MG63 (cell line): ENCODE results near the gene ORM2. TPM values are rescaled to one million over a fixed set of nuclear protein-coding genes. Genes with fewer than 3 reads are reported as not detected.
"Not testable (repeated sequence)": the region's sequence is repeated elsewhere in the genome, so short reads cannot be mapped to it uniquely, and the experiment has no call there.

ENCODE experiments used
- DNase-seq: peaks from one replicate; pipeline ENCODE4 v3.0.0-alpha.2; 2020
- H3K27me3 ChIP-seq: fragments of 250-450 bp; sonication (Bioruptor Pico); 2 replicates; pipeline ENCODE4 v1.5.1; 2020; ENCODE audit warnings: mild to moderate bottlenecking, moderate library complexity
- H3K36me3 ChIP-seq: fragments of 250-450 bp; sonication (Bioruptor Pico); 2 replicates; pipeline ENCODE4 v1.5.1; 2020; ENCODE audit warnings: mild to moderate bottlenecking, moderate library complexity
- H3K4me3 ChIP-seq: fragments of 250-450 bp; sonication (Bioruptor Pico); 2 replicates; pipeline ENCODE4 v1.5.1; 2020; ENCODE audit warnings: mild to moderate bottlenecking, moderate library complexity
- H3K9me3 ChIP-seq: fragments of 250-450 bp; sonication (Bioruptor Pico); 2 replicates; pipeline ENCODE4 v1.5.1; 2020; ENCODE audit warnings: mild to moderate bottlenecking, moderate library complexity
- total RNA-seq: library from RNA; depleted of rRNA; stranded (reverse); fragments of >200 nt; shearing (Covaris generic); gene quantifications from 2 replicates; pipeline ENCODE4 v1.2.3, GENCODE V29; 2014; ENCODE audit warnings: low replicate concordance

Gene ORM2
- total RNA-seq, 1 experiment from 2014 or later = not detected

- H3K4me3 ChIP-seq = no peak overlapping the region
- H3K27me3 ChIP-seq = no peaks in the 10 kb centered on the region
- no peak for DNase-seq
- H3K36me3 ChIP-seq = no peaks in the 10 kb centered on the region
- H3K9me3 ChIP-seq = no peaks in the 10 kb centered on the region
These were observed 21.8 kb upstream of the ORM2 start for GRCh38 chr9:114307899-114308267.

DNA sequence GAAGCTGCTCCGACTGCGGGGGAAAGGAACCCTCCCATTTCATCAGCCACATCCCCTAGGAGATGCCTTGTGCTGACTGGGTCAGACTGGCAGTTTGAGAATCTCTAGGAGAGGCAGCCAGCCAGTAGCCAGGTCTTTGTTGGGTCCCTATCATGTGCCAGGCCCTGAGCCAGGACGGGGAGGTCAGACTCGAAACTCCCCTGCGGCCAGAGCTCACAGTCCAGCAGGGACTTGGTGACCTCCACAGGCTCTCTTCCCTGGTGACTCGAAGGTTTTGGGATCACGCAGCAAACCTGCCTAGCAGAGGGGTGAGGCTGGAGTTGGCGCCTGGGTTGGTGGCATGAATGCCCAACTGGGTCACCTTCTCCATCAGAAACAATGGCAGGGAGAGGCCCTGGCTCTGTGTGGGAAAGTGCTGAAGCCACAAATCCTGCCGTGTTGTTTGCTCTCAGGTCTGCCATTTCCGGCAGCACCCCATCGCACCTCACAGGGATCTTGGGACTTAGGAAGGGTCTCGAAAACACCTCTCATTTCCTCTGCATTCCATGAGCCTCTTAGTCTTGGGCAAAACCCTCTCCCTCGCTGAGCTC is 21.2 kb upstream of the ORM2 start:
- Histone ChIP-seq H3K4me3 (no peak overlapping the region), H3K9me3 (no peaks in the 10 kb centered on the region), H3K36me3 (no peaks in the 10 kb centered on the region), H3K27me3 (no peaks in the 10 kb centered on the region)
- DNase-seq = no peak

- Histone ChIP-seq H3K27me3 (no peaks in the 10 kb centered on the region), H3K4me3 (no peak overlapping the region), H3K9me3 (no peaks in the 10 kb centered on the region), H3K36me3 (no peaks in the 10 kb centered on the region)
- DNase-seq = no peak
These were observed 20.6 kb upstream of the ORM2 start for GRCh38 chr9:114309096-114309495.

DNA sequence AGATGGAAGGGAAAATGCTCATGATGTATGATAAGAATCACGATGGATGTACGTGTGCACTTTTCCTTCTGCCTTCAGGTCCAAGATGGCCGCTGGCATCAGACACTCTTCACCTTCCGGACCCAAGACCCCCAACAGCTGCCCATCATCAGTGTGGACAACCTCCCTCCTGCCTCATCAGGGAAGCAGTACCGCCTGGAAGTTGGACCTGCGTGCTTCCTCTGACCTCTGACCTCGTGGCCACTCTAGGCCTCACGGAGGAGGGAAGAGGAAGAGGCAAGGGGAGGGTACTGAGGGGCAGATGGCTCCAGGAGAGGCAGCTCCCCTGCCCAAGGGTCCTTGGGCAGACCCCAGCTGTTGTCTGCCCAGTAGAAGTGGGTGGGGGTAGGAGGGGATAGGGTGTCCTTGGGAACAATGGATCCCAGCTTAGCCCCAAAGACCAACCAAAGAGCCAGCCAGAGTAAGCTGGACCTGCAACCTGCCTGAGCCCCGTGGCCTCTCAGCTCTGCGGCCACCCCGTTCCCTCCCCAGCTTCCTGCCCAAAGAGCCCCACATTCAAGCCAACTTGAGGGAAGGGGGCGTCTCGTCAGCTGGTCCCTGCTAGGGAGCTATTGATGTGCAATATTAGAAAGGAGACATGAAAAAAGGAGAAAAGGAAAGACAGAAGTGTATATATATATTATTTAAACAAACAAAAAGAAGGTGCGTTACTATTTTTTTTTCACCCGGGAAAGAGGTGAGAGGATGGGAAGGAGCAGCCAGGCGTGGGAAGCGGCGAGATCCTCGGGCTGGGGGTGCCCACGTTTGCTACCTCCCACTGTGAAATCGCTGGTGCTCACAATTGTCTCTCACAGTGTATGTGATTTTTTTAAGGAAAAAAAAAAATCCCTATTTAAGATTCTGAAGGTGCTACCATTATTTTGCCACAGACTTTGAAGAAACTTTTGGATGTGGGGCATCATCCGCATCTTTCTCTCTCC is 18.9 kb upstream of the ORM2 start:
- Histone ChIP-seq H3K9me3 (no peaks in the 10 kb centered on the region), H3K4me3 (no peak overlapping the region), H3K27me3 (no peaks in the 10 kb centered on the region), H3K36me3 (no peaks in the 10 kb centered on the region)
- DNase-seq = no peak

DNA sequence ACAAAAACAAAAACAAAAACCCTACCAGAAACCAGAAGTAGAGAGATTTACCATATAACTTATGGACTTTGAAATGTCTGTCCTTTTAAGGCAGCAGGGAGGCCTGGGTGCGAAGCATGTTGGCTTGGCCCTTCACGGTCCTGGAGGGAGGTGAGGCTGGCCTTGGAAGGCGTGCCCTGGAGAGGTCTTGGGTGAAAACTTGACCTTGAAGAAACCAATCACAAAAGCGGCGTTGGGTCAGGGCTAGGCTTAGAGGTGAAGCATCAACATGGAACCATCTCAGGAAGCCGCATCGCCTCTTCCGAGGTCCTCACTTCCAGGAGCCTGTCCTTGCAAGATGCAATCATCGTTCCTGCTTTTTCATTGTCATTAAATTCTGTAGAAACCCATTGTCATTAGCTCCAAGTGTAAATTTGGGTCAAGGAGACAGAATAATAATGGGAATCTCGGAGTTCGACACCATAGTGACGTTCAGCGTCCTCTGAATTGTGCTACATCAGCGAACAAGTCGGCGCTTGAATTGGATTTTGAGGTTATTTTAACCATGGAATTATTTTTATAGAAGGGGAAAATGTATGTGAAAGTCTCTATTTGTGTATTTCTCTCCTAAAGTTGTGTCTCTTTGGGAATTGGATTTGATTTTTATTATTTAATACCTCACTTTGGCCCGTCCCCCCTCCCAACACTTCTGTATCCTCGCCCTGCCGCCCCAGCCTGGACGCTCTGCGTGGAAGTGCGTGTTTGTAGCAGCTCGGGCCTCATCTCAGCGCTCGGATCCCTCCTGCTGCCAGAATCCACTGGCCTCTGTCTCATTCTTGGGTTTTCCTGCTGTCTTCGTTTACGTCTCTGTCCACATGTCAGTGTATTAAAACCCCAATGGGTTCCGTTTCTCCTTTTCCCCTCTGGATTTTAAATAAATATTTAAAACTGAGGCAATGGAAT is 17.8 kb upstream of the ORM2 start:
- H3K9me3 ChIP-seq = no peaks in the 10 kb centered on the region
- no peak for DNase-seq
- H3K36me3 ChIP-seq = no peaks in the 10 kb centered on the region
- no peaks in the 10 kb centered on the region for H3K27me3 ChIP-seq
- H3K4me3 ChIP-seq = no peak overlapping the region

DNA sequence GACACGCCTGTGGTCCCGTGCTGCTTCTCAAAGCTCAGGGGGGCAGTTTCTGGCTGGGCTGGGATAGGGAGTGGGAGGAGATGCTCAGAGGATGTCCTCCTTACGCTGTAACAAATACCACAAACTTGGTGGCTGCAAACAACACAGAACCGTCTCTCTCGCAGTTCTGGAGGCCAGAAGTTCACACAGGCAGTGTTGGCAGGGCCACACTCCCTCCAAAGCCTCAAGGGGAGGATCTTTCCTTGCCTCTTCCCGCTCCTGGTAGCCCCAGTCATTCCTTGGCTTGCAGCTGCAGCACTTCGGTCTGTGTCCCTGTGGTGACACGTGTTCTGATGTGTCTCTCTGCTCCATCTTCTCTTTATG is 17.2 kb upstream of the ORM2 start:
- DNase-seq = no peak
- no peaks in the 10 kb centered on the region for H3K36me3 ChIP-seq
- H3K27me3 ChIP-seq = no peaks in the 10 kb centered on the region
- H3K4me3 ChIP-seq = no peak overlapping the region
- H3K9me3 ChIP-seq = no peaks in the 10 kb centered on the region

DNA sequence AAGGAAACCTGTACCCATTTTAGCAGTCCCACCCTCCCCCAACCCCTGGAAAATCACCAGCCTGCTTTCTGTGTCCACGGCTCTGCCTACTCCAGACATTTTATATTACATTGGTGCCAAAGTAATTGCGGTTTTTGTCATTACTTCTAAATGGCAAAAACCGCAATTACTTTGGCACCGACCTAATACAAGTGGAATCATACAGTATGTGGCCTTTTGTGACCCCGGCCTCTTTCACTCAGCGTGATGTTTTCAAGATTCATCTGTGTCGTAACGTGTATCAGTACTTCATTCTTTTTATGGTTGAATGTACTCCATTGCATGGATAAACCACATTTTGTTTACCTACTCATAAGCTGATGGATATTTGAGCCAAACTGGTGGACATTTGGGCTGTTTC is 16.5 kb upstream of the ORM2 start:
- Histone ChIP-seq H3K4me3 (no peak overlapping the region), H3K36me3 (no peaks in the 10 kb centered on the region), H3K27me3 (no peaks in the 10 kb centered on the region), H3K9me3 (no peaks in the 10 kb centered on the region)
- peak; percentile 32 for DNase-seq

GRCh38 chr9:114314256-114314867 is 15.3 kb upstream of the ORM2 start:
- Histone ChIP-seq H3K36me3 (no peaks in the 10 kb centered on the region), H3K9me3 (no peaks in the 10 kb centered on the region), H3K4me3 (no peak overlapping the region), H3K27me3 (no peaks in the 10 kb centered on the region)
- no peak for DNase-seq

- Histone ChIP-seq H3K4me3 (no peak overlapping the region), H3K9me3 (no peaks in the 10 kb centered on the region), H3K27me3 (no peaks in the 10 kb centered on the region), H3K36me3 (no peaks in the 10 kb centered on the region)
- DNase-seq = peak; percentile 37
These were observed 14.6 kb upstream of the ORM2 start for GRCh38 chr9:114314881-114315722.

GRCh38 chr9:114315723-114316363 is 13.8 kb upstream of the ORM2 start:
- no peaks in the 10 kb centered on the region for H3K27me3 ChIP-seq
- no peaks in the 10 kb centered on the region for H3K9me3 ChIP-seq
- no peak overlapping the region for H3K4me3 ChIP-seq
- no peak for DNase-seq
- H3K36me3 ChIP-seq = no peaks in the 10 kb centered on the region

GRCh38 chr9:114316605-114317230 is 13.0 kb upstream of the ORM2 start:
- DNase-seq = no peak
- H3K36me3 ChIP-seq = no peaks in the 10 kb centered on the region

GRCh38 chr9:114317665-114318357 is 11.9 kb upstream of the ORM2 start:
- no peaks in the 10 kb centered on the region for H3K9me3 ChIP-seq
- no peak for DNase-seq

More at GRCh38 chr9:114316605-114317230, 13.0 kb upstream of the ORM2 start:
- Histone ChIP-seq H3K9me3 (no peaks in the 10 kb centered on the region), H3K27me3 (no peaks in the 10 kb centered on the region), H3K4me3 (no peak overlapping the region)

DNA sequence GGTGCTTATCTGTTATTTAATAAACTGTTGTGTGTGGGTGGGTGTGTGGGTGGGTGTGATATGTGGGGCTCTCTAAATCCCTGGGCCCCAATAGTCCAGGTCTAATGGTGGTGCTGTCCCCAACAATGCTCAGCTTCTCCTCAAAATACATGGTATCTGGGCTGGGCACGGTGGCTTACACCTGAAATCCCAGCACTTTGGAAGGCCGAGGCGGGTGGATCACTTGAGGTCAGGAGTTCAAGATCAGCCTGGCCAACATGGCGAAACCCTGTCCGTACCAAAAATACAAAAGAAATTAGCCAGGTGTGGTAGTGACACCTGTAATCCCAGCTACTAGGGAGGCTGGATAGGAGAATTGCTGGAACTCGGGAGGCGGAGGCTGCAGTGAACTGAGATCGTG is 11.3 kb upstream of the ORM2 start:
- H3K4me3 ChIP-seq = no peak overlapping the region
- no peaks in the 10 kb centered on the region for H3K36me3 ChIP-seq
- no peak for DNase-seq
- no peaks in the 10 kb centered on the region for H3K9me3 ChIP-seq
- no peaks in the 10 kb centered on the region for H3K27me3 ChIP-seq

More at GRCh38 chr9:114317665-114318357, 11.9 kb upstream of the ORM2 start:
- Histone ChIP-seq H3K27me3 (no peaks in the 10 kb centered on the region), H3K4me3 (no peak overlapping the region), H3K36me3 (no peaks in the 10 kb centered on the region)

DNA sequence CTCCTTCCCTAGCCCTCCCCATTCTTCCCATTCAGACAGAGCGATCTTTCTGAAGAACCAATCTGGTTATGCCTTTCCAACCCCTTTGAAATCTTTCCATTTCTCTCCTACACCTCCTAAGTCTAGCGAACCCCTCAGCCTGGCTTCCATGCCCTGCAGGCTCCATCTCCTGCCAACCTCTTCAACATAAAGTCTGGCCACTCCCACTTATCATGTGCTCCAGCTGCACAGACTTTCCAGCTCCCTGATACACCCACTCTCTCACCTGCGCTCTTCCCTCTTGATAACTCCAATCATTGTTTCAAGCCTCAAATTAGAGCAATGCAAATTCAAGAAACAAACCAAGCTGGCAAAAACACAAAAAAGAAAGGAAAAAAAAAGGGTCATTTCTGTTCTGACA is 10.5 kb upstream of the ORM2 start:
- Histone ChIP-seq H3K36me3 (no peaks in the 10 kb centered on the region), H3K27me3 (no peaks in the 10 kb centered on the region), H3K9me3 (no peaks in the 10 kb centered on the region), H3K4me3 (no peak overlapping the region)
- no peak for DNase-seq

GRCh38 chr9:114320710-114321109 is 9.0 kb upstream of the ORM2 start:
- H3K27me3 ChIP-seq, H3K36me3 ChIP-seq, H3K4me3 ChIP-seq, H3K9me3 ChIP-seq: not testable (repeated sequence)
- peak; percentile 75 for DNase-seq
